K562 (cell line): ENCODE data around the gene ITGA11. TPM values are rescaled to one million over a fixed set of nuclear protein-coding genes. Genes with fewer than 3 reads are reported as not detected.

Experiments used
- ATAC-seq: fragments of 200-7000 bp; cut with Tn5 transposase; 3 replicates; pipeline ENCODE4 v1.9.1; 2020; ENCODE audit warnings: moderate library complexity
- BruUV-seq: library from RNA; stranded (reverse); fragments of 400-500 nt; replicated peaks from 2 replicates; lab custom pipeline; 2021; lab: Mats Ljungman, UMichigan
- CTCF ChIA-PET: fragments of 300-600 bp; formaldehyde crosslinking; extraction: SDS; loops from one replicate; lab custom pipeline; 2021; ENCODE audit warnings: low intra/inter-chr PET ratio; lab: Yijun Ruan, JAX
- POLR2A ChIA-PET: fragments of 300-600, 350-650 bp; sonication (Branson Sonifier 250); formaldehyde crosslinking; extraction: SDS; loops from one replicate; lab custom pipeline; 2021; ENCODE audit warnings: antibody characterized with exemption, inconsistent platforms; lab: Yijun Ruan, JAX
- DNase-seq, 4 experiments: peaks; one replicate each; pipeline versions ENCODE4 v3.0.0 to v3.0.0-alpha.2; 2011 to 2018; ENCODE audit warnings: low spot score in 3 of 4, mixed read lengths in 3 of 4; ENCODE audit errors: extremely low read depth in 1 of 4
- FAIRE-seq: peaks from 2 replicates; lab custom pipeline; 2011; peaks lifted over from hg19 to GRCh38; lab: Jason Lieb, UNC
- H2AFZ ChIP-seq: 2 replicates; pipeline ENCODE4 v1.6.0; 2011; ENCODE audit warnings: low read depth, low read length, control low read depth, inconsistent platforms
- H3K27ac ChIP-seq: fragments of 200-600 bp; 3 replicates; pipeline ENCODE4 v1.8.0; 2011; ENCODE audit warnings: low read depth, mild to moderate bottlenecking, control low read depth, inconsistent platforms, low read length, moderate library complexity, mixed read lengths; ENCODE audit errors: extremely low read depth
- H3K27me3 ChIP-seq, 2 experiments: fragments of 300-600 bp in 1 of 2; 2 replicates in 1 of 2; 3 replicates in 1 of 2; pipeline versions ENCODE4 v1.6.0 to v1.8.0; 2011; ENCODE audit warnings: inconsistent platforms in 2 of 2, low read length in 2 of 2, mild to moderate bottlenecking in 1 of 2, mixed read lengths in 1 of 2, moderate library complexity in 1 of 2; ENCODE audit not compliant: control insufficient read depth in 2 of 2, insufficient read depth in 2 of 2
- H3K36me3 ChIP-seq: fragments of 300-600 bp; 3 replicates; pipeline ENCODE4 v1.8.0; 2011; ENCODE audit warnings: mild to moderate bottlenecking, low read length, inconsistent platforms; ENCODE audit not compliant: control insufficient read depth, insufficient read depth
- H3K4me1 ChIP-seq, 2 experiments: fragments of 200-600 bp in 1 of 2; replicated peaks in 1 of 2; 2 replicates in 1 of 2; 3 replicates in 1 of 2; pipeline versions ENCODE4 v1.5.1 to v1.8.0; 2011; ENCODE audit warnings: inconsistent platforms in 2 of 2, low read length in 2 of 2, mild to moderate bottlenecking in 1 of 2, mixed read lengths in 1 of 2, moderate library complexity in 1 of 2; ENCODE audit not compliant: control insufficient read depth in 2 of 2, insufficient read depth in 2 of 2
- H3K4me2 ChIP-seq: 2 replicates; pipeline ENCODE4 v1.6.1; 2011; ENCODE audit warnings: low read length, control low read depth, inconsistent platforms, mixed read lengths; ENCODE audit not compliant: insufficient read depth
- H3K4me3 ChIP-seq: fragments of 200-600 bp; sonication (generic), shearing (Covaris generic); 2 replicates; pipeline ENCODE4 v1.5.1; 2016; ENCODE audit warnings: control low read depth, inconsistent platforms
- H3K79me2 ChIP-seq: fragments of 200-600 bp; 3 replicates; pipeline ENCODE4 v1.8.0; 2011; ENCODE audit warnings: low read length, inconsistent platforms; ENCODE audit not compliant: control insufficient read depth, insufficient read depth
- H3K9ac ChIP-seq, 2 experiments: 2 replicates each; pipeline versions ENCODE4 v1.6.0 to v1.6.1; 2011; ENCODE audit warnings: low read depth in 2 of 2, low read length in 2 of 2, control low read depth in 1 of 2, inconsistent platforms in 1 of 2, mild to moderate bottlenecking in 1 of 2, mixed read lengths in 1 of 2; ENCODE audit not compliant: insufficient read depth in 1 of 2
- H3K9me1 ChIP-seq: one replicate; pipeline ENCODE4 v1.6.0; 2011; ENCODE audit warnings: inconsistent platforms, mild to moderate bottlenecking, low read length, moderate library complexity; ENCODE audit not compliant: control insufficient read depth, insufficient read depth
- H3K9me3 ChIP-seq: replicated peaks from 2 replicates; pipeline ENCODE4 v1.5.1; 2011; ENCODE audit warnings: low read depth, low read length, inconsistent platforms; ENCODE audit not compliant: control insufficient read depth, insufficient read depth
- H4K20me1 ChIP-seq: replicated peaks from 2 replicates; pipeline ENCODE4 v1.6.1; 2011; ENCODE audit warnings: low read length, inconsistent platforms, mixed read lengths; ENCODE audit not compliant: control insufficient read depth, insufficient read depth
- BRF1 ChIP-seq: IDR thresholded peaks from 3 replicates; pipeline ENCODE4 v1.6.1; 2011; ENCODE audit warnings: borderline replicate concordance, mild to moderate bottlenecking; ENCODE audit not compliant: insufficient read length; ENCODE audit errors: extremely low read depth
- DDX20 ChIP-seq: fragments of 450-650 bp; IDR thresholded peaks from 2 replicates; pipeline ENCODE4 v1.6.1; 2016; ENCODE audit warnings: missing genetic modification characterization, low read depth, mild to moderate bottlenecking, missing compliant biosample characterization, moderate library complexity
- FUS ChIP-seq: fragments of 200-400 bp; formaldehyde crosslinking; optimal IDR thresholded peaks from 2 replicates; pipeline ENCODE3; 2017; ENCODE audit warnings: low read depth, low read length
- POLR2B ChIP-seq: fragments of 450-650 bp; IDR thresholded peaks from 2 replicates; pipeline ENCODE4 v1.6.1; 2018; ENCODE audit warnings: low read depth; ENCODE audit not compliant: partially characterized antibody
- RBM22 ChIP-seq: fragments of 200-400 bp; formaldehyde crosslinking; IDR thresholded peaks from 2 replicates; pipeline ENCODE4 v1.6.1; 2018; ENCODE audit warnings: low read length, low read depth; ENCODE audit not compliant: poor library complexity, severe bottlenecking
- TARDBP ChIP-seq: fragments of 450-650 bp; IDR thresholded peaks from 2 replicates; pipeline ENCODE4 v1.6.1; 2016
- ZNF507 ChIP-seq: conservative IDR thresholded peaks from 2 replicates; pipeline ENCODE4 v1.6.1; 2017; ENCODE audit warnings: missing genetic modification characterization, missing compliant biosample characterization
- ZNF778 ChIP-seq: fragments of 450-650 bp; formaldehyde crosslinking; IDR thresholded peaks from 2 replicates; pipeline ENCODE4 v1.4.0; 2020; ENCODE audit warnings: mild to moderate bottlenecking, moderate library complexity
- WGBS: fragments of 100-300 bp; shearing (Covaris generic); methylation state at CpG from one replicate; pipeline ENCODE4 v1.1.6; 2016; ENCODE audit warnings: low coverage, mixed read lengths; ENCODE audit not compliant: insufficient coverage; ENCODE audit errors: missing lambda C conversion rate; 5-methylcytosine and 5-hydroxymethylcytosine counted together
- in situ Hi-C: fragments of 300-500 bp; cut with MboI; formaldehyde crosslinking; loops from 4 replicates; pipeline ENCODE4 v1.15.0; 2018; ENCODE audit warnings: inconsistent platforms, mixed read lengths
- intact Hi-C: fragments of 100-400 bp; cut with micrococcal nuclease; formaldehyde crosslinking; loops from 2 replicates; pipeline ENCODE4 v1.14.2; 2022
- polyA plus RNA-seq, 8 experiments: library from polyadenylated mRNA; depleted of rRNA in 4 of 8; stranded (reverse) in 5 of 8; unstranded in 3 of 8; fragments of >200 nt; fragmentation: Nextera tagmentation in 2 of 8; fragmentation: Illumina TruSeq in 1 of 8; extraction: Ambion mirVana in 2 of 8; extraction: Trizol in 1 of 8; gene quantifications; 2 replicates each; pipeline versions ENCODE4 v1.2.1 to v1.2.3, GENCODE V29; 2011 to 2014; ENCODE audit warnings: inconsistent platforms in 1 of 8, missing spikeins in 1 of 8
- total RNA-seq, 7 experiments: library from RNA; depleted of rRNA in 6 of 7; stranded (reverse); fragments of >200 nt in 6 of 7; fragmentation: Illumina TruSeq in 2 of 7; extraction: Trizol in 2 of 7; gene quantifications; 2 replicates each; pipeline versions ENCODE4 v1.2.1 to v1.2.3, GENCODE V29; 2011 to 2021; ENCODE audit warnings: low replicate concordance in 1 of 7
- TF ChIP-seq, protein P1 (sequence below): fragments of 450-650 bp; IDR thresholded peaks from 2 replicates; pipeline ENCODE4 v1.6.1; 2016; ENCODE audit warnings: mild to moderate bottlenecking

Gene ITGA11
- total and polyA plus RNA-seq, 9 of the 15 experiments (the other 6 are each of a cell fraction or from before 2014, with no cell fraction given): 0.01 TPM; not detected in 8

DNA sequence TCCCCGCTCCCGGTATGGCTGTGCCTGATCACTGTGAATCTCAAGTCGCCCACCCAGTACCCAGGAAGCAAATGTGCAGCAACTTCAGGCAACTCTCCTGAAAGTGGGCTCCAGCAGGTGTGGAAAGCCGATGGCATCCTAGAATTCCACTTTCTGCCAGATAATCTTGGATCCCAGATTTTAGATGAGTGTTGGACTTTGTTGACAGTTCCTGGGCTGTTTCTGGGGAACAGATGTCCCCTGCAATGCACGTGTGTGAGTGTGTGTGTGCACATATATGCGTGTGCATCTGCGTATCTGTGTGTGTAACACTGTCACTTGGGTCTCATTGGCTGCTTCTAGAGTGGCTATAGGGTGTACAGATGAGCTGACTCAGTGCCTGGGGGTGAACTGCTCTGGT is 95.4 kb downstream of the ITGA11 start:
- H3K27me3 ChIP-seq: peaks cover 33 to 84% of the 10 kb centered on the region in 2 experiments

More for the DNA sequence above, 95.4 kb downstream of the ITGA11 start:
- Histone ChIP-seq H3K79me2 (no peaks in the 10 kb centered on the region), H3K9me1 (no peaks in the 10 kb centered on the region), H3K4me2 (no peak overlapping the region), H3K4me1 (no peaks in the 10 kb centered on the region; a peak in 1 of 5 replicates), H2AFZ (no peak overlapping the region), H3K9me3 (no peaks in the 10 kb centered on the region), H3K4me3 (no peak overlapping the region), H4K20me1 (peaks cover 2% of the 10 kb centered on the region; the same call in 1 of the 2 replicates), H3K9ac (no peak overlapping the region), H3K27ac (no peak overlapping the region), H3K36me3 (no peaks in the 10 kb centered on the region)
- in situ Hi-C loops: no loop called here
- TF ChIP-seq POLR2B: no peak
- no peak for TF ChIP-seq ZNF778 (CRISPR knock-in tag)
- TF ChIP-seq, protein P1, sequence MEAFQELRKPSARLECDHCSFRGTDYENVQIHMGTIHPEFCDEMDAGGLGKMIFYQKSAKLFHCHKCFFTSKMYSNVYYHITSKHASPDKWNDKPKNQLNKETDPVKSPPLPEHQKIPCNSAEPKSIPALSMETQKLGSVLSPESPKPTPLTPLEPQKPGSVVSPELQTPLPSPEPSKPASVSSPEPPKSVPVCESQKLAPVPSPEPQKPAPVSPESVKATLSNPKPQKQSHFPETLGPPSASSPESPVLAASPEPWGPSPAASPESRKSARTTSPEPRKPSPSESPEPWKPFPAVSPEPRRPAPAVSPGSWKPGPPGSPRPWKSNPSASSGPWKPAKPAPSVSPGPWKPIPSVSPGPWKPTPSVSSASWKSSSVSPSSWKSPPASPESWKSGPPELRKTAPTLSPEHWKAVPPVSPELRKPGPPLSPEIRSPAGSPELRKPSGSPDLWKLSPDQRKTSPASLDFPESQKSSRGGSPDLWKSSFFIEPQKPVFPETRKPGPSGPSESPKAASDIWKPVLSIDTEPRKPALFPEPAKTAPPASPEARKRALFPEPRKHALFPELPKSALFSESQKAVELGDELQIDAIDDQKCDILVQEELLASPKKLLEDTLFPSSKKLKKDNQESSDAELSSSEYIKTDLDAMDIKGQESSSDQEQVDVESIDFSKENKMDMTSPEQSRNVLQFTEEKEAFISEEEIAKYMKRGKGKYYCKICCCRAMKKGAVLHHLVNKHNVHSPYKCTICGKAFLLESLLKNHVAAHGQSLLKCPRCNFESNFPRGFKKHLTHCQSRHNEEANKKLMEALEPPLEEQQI: no peak
- TF ChIP-seq BRF1: no peak
- TF ChIP-seq RBM22: no peak
- TF ChIP-seq DDX20 (tag): no peak
- TF ChIP-seq TARDBP: no peak
- TF ChIP-seq ZNF507: no peak
- no peak for TF ChIP-seq FUS
- intact Hi-C loops: no loop called here
- BruUV-seq: no TSS peak
- 0% methylated on average over 7 of the region's 7 CpGs for WGBS
- FAIRE-seq (no peak), DNase-seq (no peak), ATAC-seq (no peak)
- CTCF ChIA-PET: no interaction called here
- POLR2A ChIA-PET: no interaction called here
